Endothelial cell of umbilical vein (primary cell): ENCODE data around the gene AHNAK2. TPM values are rescaled to one million over a fixed set of nuclear protein-coding genes. Genes with fewer than 3 reads are reported as not detected.

Source experiments
- BruUV-seq: library from RNA; stranded (reverse); fragments of 400-500 nt; replicated peaks from 2 replicates; lab custom pipeline; 2021; lab: Mats Ljungman, UMichigan
- CTCF ChIA-PET: fragments of 300-600, 350-600 bp; sonication (Branson Sonifier 250); formaldehyde crosslinking; loops from one replicate; lab custom pipeline; 2021; ENCODE audit warnings: antibody characterized with exemption, inconsistent platforms; lab: Charles Lee
- POLR2A ChIA-PET: fragments of 300-600, 350-600 bp; sonication (Branson Sonifier 250); formaldehyde crosslinking; loops from one replicate; lab custom pipeline; 2021; ENCODE audit warnings: antibody characterized with exemption, inconsistent platforms; lab: Charles Lee
- DNase-seq: peaks from one replicate; pipeline ENCODE4 v3.0.0-alpha.2; 2011; ENCODE audit warnings: low read depth, low spot score
- FAIRE-seq: peaks from 2 replicates; lab custom pipeline; 2011; peaks lifted over from hg19 to GRCh38; lab: Jason Lieb, UNC
- H2AFZ ChIP-seq: 2 replicates; pipeline ENCODE4 v1.6.0; 2012; ENCODE audit warnings: low read depth, low read length, control low read depth, inconsistent platforms
- H3K27ac ChIP-seq: 2 replicates; pipeline ENCODE4 v1.5.1; 2011; ENCODE audit warnings: low read depth, mild to moderate bottlenecking, control low read depth, low read length, moderate library complexity; ENCODE audit not compliant: insufficient read depth
- H3K27me3 ChIP-seq, 2 experiments: 2 replicates each; pipeline versions ENCODE4 v1.6.0 to v1.6.1; 2011; ENCODE audit warnings: low read length in 2 of 2, mixed read lengths in 1 of 2; ENCODE audit not compliant: control insufficient read depth in 2 of 2, insufficient read depth in 2 of 2
- H3K36me3 ChIP-seq, 2 experiments: 2 replicates in 1 of 2; 3 replicates in 1 of 2; pipeline ENCODE4 v1.5.1; 2011; ENCODE audit warnings: low read length in 2 of 2, mild to moderate bottlenecking in 1 of 2, moderate library complexity in 1 of 2; ENCODE audit not compliant: control insufficient read depth in 2 of 2, insufficient read depth in 2 of 2; ENCODE audit errors: extremely low read depth in 1 of 2
- H3K4me1 ChIP-seq: 3 replicates; pipeline ENCODE4 v1.5.1; 2011; ENCODE audit warnings: mild to moderate bottlenecking, low read length; ENCODE audit not compliant: control insufficient read depth, insufficient read depth; ENCODE audit errors: extremely low read depth
- H3K4me2 ChIP-seq: 2 replicates; pipeline ENCODE4 v1.6.1; 2011; ENCODE audit warnings: low read length, control low read depth, mixed read lengths; ENCODE audit not compliant: insufficient read depth
- H3K4me3 ChIP-seq, 3 experiments: fragments of 200-600 bp in 1 of 3; sonication (generic), shearing (Covaris generic) in 1 of 3; replicated peaks in 1 of 3; 2 replicates each; pipeline ENCODE4 v1.5.1; 2011 to 2016; ENCODE audit warnings: control low read depth in 3 of 3, low read length in 3 of 3, mild to moderate bottlenecking in 2 of 3, inconsistent platforms in 1 of 3, low read depth in 1 of 3, moderate library complexity in 1 of 3; ENCODE audit not compliant: insufficient read depth in 1 of 3
- H3K79me2 ChIP-seq: 2 replicates; pipeline ENCODE4 v1.6.0; 2012; ENCODE audit warnings: low read length, inconsistent platforms; ENCODE audit not compliant: control insufficient read depth, insufficient read depth
- H3K9ac ChIP-seq: replicated peaks from 2 replicates; pipeline ENCODE3; 2011; ENCODE audit warnings: low read length, control low read depth; ENCODE audit not compliant: insufficient read depth; ENCODE audit errors: extremely low read depth
- H3K9me1 ChIP-seq: replicated peaks from 3 replicates; pipeline ENCODE4 v1.6.0; 2011; ENCODE audit warnings: mild to moderate bottlenecking, low read length; ENCODE audit not compliant: control insufficient read depth, insufficient read depth; ENCODE audit errors: extremely low read depth
- H3K9me3 ChIP-seq: replicated peaks from 2 replicates; pipeline ENCODE4 v1.5.1; 2012; ENCODE audit warnings: low read length, inconsistent platforms; ENCODE audit not compliant: control insufficient read depth, insufficient read depth
- H4K20me1 ChIP-seq: replicated peaks from 2 replicates; pipeline ENCODE3; 2011; ENCODE audit warnings: mild to moderate bottlenecking, low read length; ENCODE audit not compliant: control insufficient read depth, insufficient read depth; ENCODE audit errors: extremely low read depth
- FOS ChIP-seq: IDR thresholded peaks from 2 replicates; pipeline ENCODE4 v1.6.1; 2011; ENCODE audit warnings: mild to moderate bottlenecking, low read length, moderate library complexity, borderline replicate concordance; ENCODE audit not compliant: insufficient read depth
- JUN ChIP-seq: IDR thresholded peaks from 2 replicates; pipeline ENCODE4 v1.6.1; 2011; ENCODE audit warnings: borderline replicate concordance, low read depth; ENCODE audit not compliant: insufficient read length, insufficient read depth
- POLR2AphosphoS5 ChIP-seq: IDR thresholded peaks from 2 replicates; pipeline ENCODE4 v1.6.1; 2012; ENCODE audit warnings: low read depth, mild to moderate bottlenecking, control low read depth, low read length, moderate library complexity; ENCODE audit not compliant: insufficient read depth
- dilution Hi-C: fragments of 300-500 bp; cut with MboI; formaldehyde crosslinking; loops from one replicate; pipeline ENCODE4 v1.15.0; 2019; ENCODE audit warnings: low sequenced_read_pairs; ENCODE audit not compliant: extremely low pct_ligation_motif_present
- intact Hi-C: fragments of 100-400 bp; cut with micrococcal nuclease; formaldehyde crosslinking; loops from one replicate; pipeline ENCODE4 v1.10.0; 2022
- polyA plus RNA-seq, 4 experiments: library from polyadenylated mRNA; depleted of rRNA in 3 of 4; stranded (reverse) in 3 of 4; unstranded in 1 of 4; fragments of >200 nt; gene quantifications; 2 replicates each; pipeline versions ENCODE4 v1.2.1 to v1.2.3, GENCODE V29; 2011 to 2012; ENCODE audit warnings: missing spikeins in 1 of 4
- total RNA-seq: library from RNA; stranded (reverse); gene quantifications from 2 replicates; pipeline ENCODE4 v1.2.3, GENCODE V29; 2021
- TF ChIP-seq, protein P1 (sequence below), 2 donors: IDR thresholded peaks; 1 replicate in 1 of 2; 2 replicates in 1 of 2; pipeline ENCODE4 v1.5.1; 2011; ENCODE audit warnings: low read length in 2 of 2, mild to moderate bottlenecking in 2 of 2, moderate library complexity in 2 of 2, control low read depth in 1 of 2, inconsistent platforms in 1 of 2, low read depth in 1 of 2; ENCODE audit not compliant: insufficient read depth in 1 of 2; ENCODE audit errors: extremely low read depth in 1 of 2

The AHNAK2 gene
- total and polyA plus RNA-seq, 2 donors (not counting 3 experiments of a cell fraction or from before 2014, with no cell fraction given), result 17.7 to 68.7 TPM

DNA sequence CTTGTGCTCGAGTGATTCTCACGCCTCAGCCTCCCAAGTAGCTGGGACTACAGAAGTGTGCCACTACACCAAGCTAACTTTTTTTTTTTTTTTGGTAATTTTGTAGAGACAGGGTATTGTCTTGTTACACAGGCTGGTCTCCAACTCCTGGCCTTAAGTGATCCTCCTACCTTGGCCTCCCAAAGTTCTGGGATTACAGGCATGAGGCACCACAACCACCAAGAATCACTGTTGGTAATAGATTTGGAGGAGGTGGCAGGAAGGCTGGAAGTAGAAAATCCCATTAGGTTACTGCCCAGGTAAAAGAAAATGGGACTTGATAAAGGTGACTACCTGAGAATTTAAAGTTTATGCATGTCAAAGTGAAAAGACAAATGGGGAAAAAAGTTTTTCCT, 44.1 kb upstream of the AHNAK2 start:
- Histone ChIP-seq H4K20me1 (no peaks in the 10 kb centered on the region), H3K4me2 (peak overlapping the region; percentile 96), H3K79me2 (peaks cover 36% of the 10 kb centered on the region), H2AFZ (no peak overlapping the region), H3K4me1 (peaks cover 58% of the 10 kb centered on the region), H3K9ac (no peak overlapping the region), H3K9me1 (no peaks in the 10 kb centered on the region), H3K4me3 (no peak overlapping the region), H3K36me3 (no peaks in the 10 kb centered on the region), H3K27me3 (no peaks in the 10 kb centered on the region), H3K27ac (no peak overlapping the region), H3K9me3 (peaks cover 2% of the 10 kb centered on the region)
- BruUV-seq, result no TSS peak
- DNase-seq (no peak), FAIRE-seq (no peak)
- ChIA-PET CTCF (interaction anchor here (0.7 kb wide), 1 partner anchor 25 kb away, joined by 3 read pairs; no protein-coding TSS in a partner anchor), POLR2A (interaction anchor here (0.7 kb wide), 1 partner anchor 202 kb away, joined by 5 read pairs; no protein-coding TSS in a partner anchor)
- TF ChIP-seq FOS, result no peak
- TF ChIP-seq, protein P1, sequence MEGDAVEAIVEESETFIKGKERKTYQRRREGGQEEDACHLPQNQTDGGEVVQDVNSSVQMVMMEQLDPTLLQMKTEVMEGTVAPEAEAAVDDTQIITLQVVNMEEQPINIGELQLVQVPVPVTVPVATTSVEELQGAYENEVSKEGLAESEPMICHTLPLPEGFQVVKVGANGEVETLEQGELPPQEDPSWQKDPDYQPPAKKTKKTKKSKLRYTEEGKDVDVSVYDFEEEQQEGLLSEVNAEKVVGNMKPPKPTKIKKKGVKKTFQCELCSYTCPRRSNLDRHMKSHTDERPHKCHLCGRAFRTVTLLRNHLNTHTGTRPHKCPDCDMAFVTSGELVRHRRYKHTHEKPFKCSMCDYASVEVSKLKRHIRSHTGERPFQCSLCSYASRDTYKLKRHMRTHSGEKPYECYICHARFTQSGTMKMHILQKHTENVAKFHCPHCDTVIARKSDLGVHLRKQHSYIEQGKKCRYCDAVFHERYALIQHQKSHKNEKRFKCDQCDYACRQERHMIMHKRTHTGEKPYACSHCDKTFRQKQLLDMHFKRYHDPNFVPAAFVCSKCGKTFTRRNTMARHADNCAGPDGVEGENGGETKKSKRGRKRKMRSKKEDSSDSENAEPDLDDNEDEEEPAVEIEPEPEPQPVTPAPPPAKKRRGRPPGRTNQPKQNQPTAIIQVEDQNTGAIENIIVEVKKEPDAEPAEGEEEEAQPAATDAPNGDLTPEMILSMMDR (IDR thresholded peaks at IDR 0.05; ENCODE audit: extremely low read depth in 1 of 2, insufficient read depth in 1 of 2, low read depth in 1 of 2, low read length in 2 of 2), result no peak
- no peak for TF ChIP-seq JUN
- no peak for TF ChIP-seq POLR2AphosphoS5
- dilution Hi-C loops, result no loop called here
- intact Hi-C loops, result no loop called here
